Ectodermal cell (in vitro differentiated cells): Measurements from ENCODE around the gene SDS.

ENCODE experiments used
- H3K27ac ChIP-seq: 2 replicates; pipeline ENCODE4 v1.7.0; 2013; ENCODE audit warnings: mild to moderate bottlenecking, low read depth, low read length; ENCODE audit not compliant: insufficient read depth, poor library complexity, severe bottlenecking
- H3K27me3 ChIP-seq: 2 replicates; pipeline ENCODE4 v1.7.0; 2013; ENCODE audit warnings: mild to moderate bottlenecking, low read length; ENCODE audit not compliant: insufficient read depth, control insufficient read depth, poor library complexity, severe bottlenecking
- H3K36me3 ChIP-seq: one replicate; pipeline ENCODE4 v1.7.0; 2013; ENCODE audit warnings: low read length; ENCODE audit not compliant: control insufficient read depth, insufficient read depth
- H3K4me1 ChIP-seq: one replicate; pipeline ENCODE4 v1.7.0; 2013; ENCODE audit warnings: low read length; ENCODE audit not compliant: control insufficient read depth, insufficient read depth
- H3K4me3 ChIP-seq: 2 replicates; pipeline ENCODE4 v1.7.0; 2013; ENCODE audit warnings: low read depth, low read length, control low read depth; ENCODE audit not compliant: insufficient read depth
- H3K9me3 ChIP-seq: 2 replicates; pipeline ENCODE4 v1.7.0; 2013; ENCODE audit warnings: mild to moderate bottlenecking, low read length, moderate library complexity; ENCODE audit not compliant: control insufficient read depth
- WGBS, 2 experiments: methylation state at CpG; one replicate each; pipeline ENCODE4 v1.1.7; 2013; ENCODE audit warnings: missing lambda C conversion rate in 2 of 2; 5-methylcytosine and 5-hydroxymethylcytosine counted together

The SDS gene

DNA sequence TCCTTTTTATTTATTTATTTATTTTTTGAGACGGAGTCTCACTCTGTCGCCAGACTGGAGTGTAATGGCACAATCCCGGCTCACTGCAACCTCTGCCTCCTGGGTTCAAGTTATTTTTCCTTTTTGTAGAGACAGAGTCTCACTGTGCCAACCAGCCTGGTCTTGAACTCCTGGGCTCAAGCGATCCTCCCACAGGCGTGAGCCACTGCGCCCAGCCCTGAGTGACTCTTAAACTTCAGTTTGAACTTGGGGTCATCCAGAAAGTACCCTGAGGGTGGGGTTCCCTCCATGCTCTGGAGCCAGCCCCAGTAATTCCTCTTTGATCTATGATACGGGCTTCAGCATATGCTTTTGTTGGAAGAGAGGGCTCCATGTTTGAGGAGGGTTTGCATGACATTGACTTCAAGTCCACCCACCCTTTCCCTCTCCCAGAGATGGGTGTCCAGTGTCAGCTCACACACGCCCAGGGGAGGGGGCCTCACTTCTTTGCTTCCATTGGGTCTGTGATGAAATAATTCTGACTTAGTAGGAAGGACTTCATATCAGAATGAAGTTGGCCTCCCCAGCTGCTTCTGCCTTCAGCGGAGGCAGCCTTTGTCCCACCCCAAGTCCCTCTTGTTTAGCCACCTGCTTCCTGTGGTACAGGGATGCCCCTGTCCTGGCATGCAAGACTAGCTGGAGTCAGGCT lies 11.9 kb downstream of the SDS start:
- no peaks in the 10 kb centered on the region for H3K36me3 ChIP-seq

DNA sequence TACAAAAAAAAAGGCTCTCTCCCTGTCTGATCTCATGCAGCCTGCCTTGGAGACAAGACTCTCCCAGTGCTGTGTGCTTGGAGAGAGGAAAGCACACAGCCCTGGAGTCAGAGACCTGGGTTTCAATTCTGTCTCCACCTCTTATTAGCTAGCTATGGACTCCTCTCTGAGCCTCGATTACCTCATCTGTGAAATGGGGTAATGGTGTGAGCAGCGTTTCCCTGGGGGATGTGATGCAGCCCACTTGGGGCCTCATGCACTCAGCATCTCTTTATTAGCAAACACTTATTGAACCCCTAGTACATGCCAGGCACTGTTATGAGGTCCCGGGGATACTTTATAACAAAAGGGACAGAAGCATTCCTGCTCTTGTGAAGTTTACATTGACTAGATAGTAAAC lies 12.5 kb downstream of the SDS start:
- Histone ChIP-seq H3K9me3 (no peaks in the 10 kb centered on the region), H3K27ac (no peak overlapping the region), H3K4me3 (no peak overlapping the region), H3K36me3 (no peaks in the 10 kb centered on the region), H3K27me3 (no peaks in the 10 kb centered on the region), H3K4me1 (no peaks in the 10 kb centered on the region)
- 90 to 100% methylated on average over 3 of the region's 3 CpGs for WGBS, 2 experiments

More for the DNA sequence above, 11.9 kb downstream of the SDS start:
- H3K4me1 ChIP-seq, result no peaks in the 10 kb centered on the region
- 92 to 95% methylated on average over 9 of the region's 9 CpGs for WGBS, 2 experiments
- H3K27me3 ChIP-seq, result no peaks in the 10 kb centered on the region
- H3K27ac ChIP-seq, result no peak overlapping the region
- H3K4me3 ChIP-seq, result no peak overlapping the region
- no peaks in the 10 kb centered on the region for H3K9me3 ChIP-seq

DNA sequence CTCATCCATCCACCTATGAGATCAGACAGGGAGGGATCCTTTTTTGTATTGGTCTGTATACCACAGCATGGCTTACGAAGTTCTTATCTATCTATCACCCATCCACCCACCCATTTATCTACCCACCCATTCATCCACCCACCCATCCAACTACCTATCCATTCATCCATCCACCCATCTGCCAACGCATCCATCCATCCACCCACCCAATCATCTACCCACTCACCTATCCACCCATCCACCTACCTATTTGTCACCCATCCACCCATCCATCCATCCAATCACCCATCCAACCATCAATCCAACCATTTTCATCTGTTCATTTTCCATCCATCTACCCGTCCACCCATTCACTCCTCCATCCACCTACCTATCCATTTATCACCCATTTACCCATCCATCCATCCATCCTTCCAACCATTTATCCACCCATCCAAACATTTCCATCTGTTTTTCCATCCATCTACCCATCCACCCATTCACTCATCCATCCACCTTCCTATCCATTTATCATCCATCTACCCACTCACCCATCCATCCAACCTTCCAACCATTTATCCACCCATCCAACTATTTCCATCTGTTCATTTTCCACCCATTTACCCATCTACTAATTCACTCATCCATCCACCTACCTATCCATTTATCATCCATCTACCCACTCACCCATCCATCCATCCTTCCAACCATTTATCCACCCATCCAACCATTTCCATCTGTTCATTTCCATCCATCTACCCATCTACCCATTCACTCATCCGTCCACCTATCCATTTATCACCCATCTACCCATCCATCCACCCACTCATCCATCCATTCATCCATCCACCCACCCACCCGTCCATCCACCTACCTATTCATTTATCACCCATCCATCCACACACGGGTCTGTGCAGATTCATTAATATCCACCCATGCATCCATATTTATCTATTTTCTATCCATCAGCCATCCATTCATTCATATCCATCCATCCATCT lies 13.3 kb downstream of the SDS start:
- 89 to 92% methylated on average over 6 of the region's 6 CpGs for WGBS, 2 experiments
- Histone ChIP-seq H3K27ac (no peak overlapping the region), H3K9me3 (no peaks in the 10 kb centered on the region), H3K36me3 (no peaks in the 10 kb centered on the region), H3K4me1 (no peaks in the 10 kb centered on the region), H3K4me3 (no peak overlapping the region), H3K27me3 (no peaks in the 10 kb centered on the region)

DNA sequence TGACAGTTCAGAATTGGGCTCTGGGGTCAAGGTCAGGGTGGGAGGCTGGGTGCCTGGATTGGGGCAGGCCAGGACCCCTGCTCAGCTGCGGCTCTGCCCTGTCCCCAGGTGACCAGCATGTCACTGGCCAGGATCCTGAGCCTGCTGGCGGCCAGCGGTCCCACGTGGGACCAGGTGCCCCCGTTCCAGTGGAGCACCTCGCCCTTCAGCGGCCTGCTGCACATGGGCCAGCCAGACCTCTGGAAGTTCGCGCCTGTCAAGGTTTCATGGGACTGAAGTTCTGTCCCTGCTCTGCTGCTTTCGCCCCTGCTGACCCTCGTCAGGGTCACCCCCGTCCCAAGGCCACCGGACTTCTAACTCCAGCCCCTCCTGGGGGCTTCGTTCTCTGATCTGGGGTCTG lies 15.3 kb downstream of the SDS start:
- no peaks in the 10 kb centered on the region for H3K36me3 ChIP-seq
- no peaks in the 10 kb centered on the region for H3K27me3 ChIP-seq
- no peaks in the 10 kb centered on the region for H3K4me1 ChIP-seq
- no peaks in the 10 kb centered on the region for H3K9me3 ChIP-seq
- 95 to 96% methylated on average over 14 of the region's 14 CpGs for WGBS, 2 experiments
- no peak overlapping the region for H3K27ac ChIP-seq
- no peak overlapping the region for H3K4me3 ChIP-seq

DNA sequence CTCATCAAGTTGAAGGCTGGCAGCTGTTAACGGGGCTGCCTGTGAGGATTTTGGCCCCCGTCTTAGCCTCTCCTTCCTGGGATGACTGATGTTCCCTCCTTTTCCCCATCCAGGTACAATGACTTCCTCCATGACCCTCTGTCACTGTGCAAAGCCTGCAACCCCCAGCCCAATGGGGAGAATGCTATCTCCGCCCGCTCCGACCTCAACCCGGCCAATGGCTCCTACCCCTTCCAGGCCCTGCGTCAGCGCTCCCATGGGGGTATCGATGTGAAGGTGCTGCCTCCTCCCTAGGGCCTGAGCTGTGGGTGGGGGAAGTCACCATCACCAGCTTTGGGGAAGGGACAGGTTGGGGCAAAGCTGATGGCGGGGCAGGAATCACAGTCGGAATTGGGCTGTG lies 16.1 kb downstream of the SDS start:
- Histone ChIP-seq H3K27me3 (no peaks in the 10 kb centered on the region), H3K4me3 (no peak overlapping the region), H3K27ac (no peak overlapping the region), H3K4me1 (no peaks in the 10 kb centered on the region), H3K36me3 (no peaks in the 10 kb centered on the region), H3K9me3 (no peaks in the 10 kb centered on the region)
- WGBS, 2 experiments, result 97% methylated on average over 11 of the region's 11 CpGs

DNA sequence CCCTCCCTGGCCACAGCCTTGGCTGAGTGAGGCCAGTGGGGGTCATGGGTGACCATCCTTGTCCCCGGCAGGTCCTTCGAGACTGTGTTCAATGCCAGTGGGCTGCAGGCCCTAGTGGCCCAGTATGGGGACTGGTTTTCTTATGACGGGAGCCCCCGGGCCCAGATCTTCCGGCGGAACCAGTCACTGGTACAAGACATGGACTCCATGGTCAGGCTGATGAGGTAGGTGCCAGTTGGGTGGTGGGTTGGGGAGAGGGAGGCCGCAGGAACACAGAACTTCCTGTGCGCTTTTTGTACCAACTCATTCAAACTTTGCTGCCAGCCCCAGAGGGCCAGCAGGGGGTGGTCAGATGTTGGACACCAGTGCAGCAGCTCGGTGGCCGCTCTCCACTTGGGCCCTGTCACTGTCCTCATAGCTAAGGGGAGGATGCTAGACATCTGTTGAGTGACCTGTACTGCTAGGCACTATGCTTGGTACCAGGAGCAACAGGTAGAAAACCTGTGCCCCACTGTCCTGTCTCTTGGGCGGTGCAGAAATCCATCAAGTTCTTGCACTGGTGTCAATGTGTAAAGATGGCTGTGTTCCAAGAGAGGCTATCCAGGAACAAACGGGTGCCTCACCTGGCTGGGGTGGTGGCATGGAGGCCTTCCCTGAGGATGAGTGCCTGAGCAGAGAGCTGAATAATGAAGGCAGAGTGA lies 16.7 kb downstream of the SDS start:
- H3K9me3 ChIP-seq, result no peaks in the 10 kb centered on the region
- H3K27me3 ChIP-seq, result no peaks in the 10 kb centered on the region
- H3K36me3 ChIP-seq, result no peaks in the 10 kb centered on the region
- no peaks in the 10 kb centered on the region for H3K4me1 ChIP-seq
- H3K27ac ChIP-seq, result no peak overlapping the region
- WGBS, 2 experiments, result 96% methylated on average over 12 of the region's 12 CpGs
- no peak overlapping the region for H3K4me3 ChIP-seq

DNA sequence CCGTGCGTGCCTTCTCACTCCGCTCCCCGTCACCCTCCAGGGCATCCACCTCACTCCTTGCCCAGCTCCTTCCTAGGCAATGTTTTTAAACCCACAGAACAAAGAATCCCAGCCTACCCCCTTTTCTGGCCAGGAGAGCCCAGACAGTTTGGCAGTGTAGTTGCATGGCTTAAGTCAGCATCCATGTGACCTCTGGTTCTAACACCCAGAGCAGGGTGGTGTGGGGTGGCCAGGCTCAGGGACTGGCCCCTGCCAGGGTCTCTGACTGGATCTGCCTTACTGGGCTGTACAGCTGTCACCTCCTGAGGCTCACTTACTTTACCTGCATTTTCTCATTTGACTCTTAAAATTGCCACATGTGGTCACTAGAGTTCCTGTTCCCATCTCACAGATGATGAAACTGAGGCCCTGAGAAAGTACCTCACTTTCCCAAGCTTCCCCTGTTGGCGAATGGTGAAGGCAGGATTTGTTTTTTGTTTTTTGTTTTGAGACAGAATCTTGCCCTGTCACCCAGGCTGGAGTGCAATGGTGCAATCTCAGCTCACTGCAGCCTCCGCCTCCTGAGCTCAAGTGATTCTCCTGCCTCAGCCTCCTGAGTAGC lies 18.3 kb downstream of the SDS start:
- Histone ChIP-seq H3K36me3 (no peaks in the 10 kb centered on the region), H3K27me3 (no peaks in the 10 kb centered on the region), H3K4me1 (peaks cover 6% of the 10 kb centered on the region), H3K27ac (no peak overlapping the region), H3K4me3 (no peak overlapping the region), H3K9me3 (no peaks in the 10 kb centered on the region)
- 93 to 95% methylated on average over 6 of the region's 6 CpGs for WGBS, 2 experiments

DNA sequence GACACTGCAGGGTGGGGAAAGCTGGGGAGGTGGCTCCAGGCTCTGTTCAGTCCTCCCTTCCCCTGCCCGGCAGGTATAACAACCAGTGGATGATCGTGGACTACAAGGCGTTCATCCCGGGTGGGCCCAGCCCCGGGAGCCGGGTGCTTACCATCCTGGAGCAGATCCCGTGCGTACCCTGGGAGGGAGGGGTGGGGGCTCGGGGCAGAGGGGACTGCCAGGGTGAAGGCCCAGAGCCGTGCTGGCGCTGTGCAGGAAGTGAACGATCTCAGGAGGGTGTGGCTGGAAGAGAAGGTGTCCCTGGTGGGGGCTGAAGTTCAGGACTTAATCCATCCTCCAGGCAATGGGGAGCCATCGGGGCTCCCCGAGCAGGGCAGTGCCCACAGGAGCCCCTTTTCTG lies 18.9 kb downstream of the SDS start:
- Histone ChIP-seq H3K9me3 (no peaks in the 10 kb centered on the region), H3K27ac (no peak overlapping the region), H3K27me3 (no peaks in the 10 kb centered on the region), H3K4me1 (peaks cover 6% of the 10 kb centered on the region), H3K4me3 (no peak overlapping the region), H3K36me3 (no peaks in the 10 kb centered on the region)
- WGBS, 2 experiments, result 95 to 96% methylated on average over 14 of the region's 14 CpGs

DNA sequence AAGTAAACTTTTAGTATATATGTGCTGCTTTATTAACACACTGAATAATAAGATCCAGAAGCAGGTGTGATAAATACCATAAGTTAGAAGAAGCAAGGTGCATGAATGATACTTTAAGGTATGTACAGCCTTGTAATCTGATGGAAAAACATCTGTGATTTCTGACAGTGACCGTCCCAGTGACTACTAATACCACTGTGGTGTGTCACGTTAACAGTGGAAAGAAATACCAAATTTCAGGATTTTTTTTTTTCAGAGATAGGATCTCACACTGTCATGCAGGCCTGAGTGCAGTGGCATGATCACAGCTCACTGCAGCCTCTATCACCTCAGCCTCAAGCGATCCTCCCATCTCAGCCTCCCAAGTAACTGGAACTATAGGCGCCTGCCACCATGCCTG lies 21.5 kb downstream of the SDS start:
- H3K9me3 ChIP-seq, result no peaks in the 10 kb centered on the region
- H3K27me3 ChIP-seq, result no peaks in the 10 kb centered on the region
- H3K27ac ChIP-seq, result no peak overlapping the region
- 96 to 98% methylated on average over 4 of the region's 4 CpGs for WGBS, 2 experiments
- H3K36me3 ChIP-seq, result no peaks in the 10 kb centered on the region
- peaks cover 6% of the 10 kb centered on the region for H3K4me1 ChIP-seq
- H3K4me3 ChIP-seq, result no peak overlapping the region
